Loucy (cell line): ENCODE data around the gene RNF135.

Experiments
- H2AFZ ChIP-seq: fragments of 200-600 bp; sonication (generic); 2 replicates; pipeline ENCODE4 v1.6.0; 2016; ENCODE audit warnings: antibody characterized with exemption, mild to moderate bottlenecking, low read length, moderate library complexity
- H3F3A ChIP-seq: fragments of 200-600 bp; 2 replicates; pipeline ENCODE4 v1.6.0; 2016; ENCODE audit warnings: antibody characterized with exemption, low read depth, mild to moderate bottlenecking
- H3K27me3 ChIP-seq: fragments of 200-600 bp; sonication (generic); 2 replicates; pipeline ENCODE4 v1.6.1; 2014; ENCODE audit warnings: low read length, mild to moderate bottlenecking; ENCODE audit not compliant: insufficient read depth, poor library complexity, severe bottlenecking
- H3K36me3 ChIP-seq: fragments of 200-600 bp; sonication (generic); 2 replicates; pipeline ENCODE4 v1.6.1; 2016; ENCODE audit warnings: low read length; ENCODE audit not compliant: insufficient read depth
- H3K4me1 ChIP-seq: fragments of 200-600 bp; sonication (generic); 2 replicates; pipeline ENCODE4 v1.5.1; 2014; ENCODE audit warnings: low read length, mild to moderate bottlenecking; ENCODE audit not compliant: insufficient read depth, poor library complexity, severe bottlenecking
- H3K4me2 ChIP-seq: fragments of 200-600 bp; sonication (generic); 2 replicates; pipeline ENCODE4 v1.6.0; 2014; ENCODE audit warnings: antibody characterized with exemption, low read length, low read depth, mild to moderate bottlenecking; ENCODE audit not compliant: poor library complexity, severe bottlenecking
- H3K4me3 ChIP-seq: fragments of 200-600 bp; sonication (generic); 2 replicates; pipeline ENCODE4 v1.5.1; 2014; ENCODE audit warnings: low read length, mild to moderate bottlenecking, mixed read lengths; ENCODE audit not compliant: poor library complexity, severe bottlenecking
- H3K79me2 ChIP-seq: fragments of 200-600 bp; sonication (generic); 2 replicates; pipeline ENCODE4 v1.6.1; 2014; ENCODE audit warnings: low read length; ENCODE audit not compliant: insufficient read depth
- H3K9ac ChIP-seq: fragments of 200-600 bp; sonication (generic); 2 replicates; pipeline ENCODE4 v1.6.0; 2014; ENCODE audit warnings: mild to moderate bottlenecking, low read depth, low read length, moderate library complexity; ENCODE audit not compliant: poor library complexity, severe bottlenecking
- H3K9me2 ChIP-seq: fragments of 200-600 bp; sonication (generic); replicated peaks from 2 replicates; pipeline ENCODE4 v1.6.1; 2016; ENCODE audit warnings: low read depth, low read length, mixed read lengths
- H3K9me3 ChIP-seq: fragments of 200-600 bp; sonication (generic); 2 replicates; pipeline ENCODE4 v1.6.1; 2014; ENCODE audit warnings: mild to moderate bottlenecking, antibody characterized with exemption, low read length, low read depth; ENCODE audit not compliant: insufficient read depth
- H4K20me1 ChIP-seq: fragments of 200-600 bp; sonication (generic); 2 replicates; pipeline ENCODE4 v1.6.0; 2014; ENCODE audit warnings: antibody characterized with exemption, low read length, mild to moderate bottlenecking; ENCODE audit not compliant: insufficient read depth, poor library complexity, severe bottlenecking
- CTCF ChIP-seq: fragments of 200-600 bp; sonication (generic); conservative IDR thresholded peaks from 2 replicates; pipeline ENCODE4 v1.5.1; 2014; ENCODE audit warnings: mild to moderate bottlenecking, antibody characterized with exemption, low read length
- EZH2phosphoT487 ChIP-seq: fragments of 200-600 bp; IDR thresholded peaks from 2 replicates; pipeline ENCODE4 v1.6.1; 2018; ENCODE audit warnings: antibody characterized with exemption, mild to moderate bottlenecking, moderate library complexity, borderline replicate concordance

Gene RNF135

GRCh38 chr17:30947796-30948195 lies 23.0 kb upstream of the RNF135 start:
- Histone ChIP-seq H3K79me2 (no peaks in the 10 kb centered on the region), H3K4me3 (no peak overlapping the region), H3K4me2 (no peak overlapping the region), H3K4me1 (no peaks in the 10 kb centered on the region), H2AFZ (no peak overlapping the region), H3K9me2 (no peaks in the 10 kb centered on the region), H3F3A (no peaks in the 10 kb centered on the region), H3K36me3 (no peaks in the 10 kb centered on the region), H3K9ac (no peak overlapping the region), H3K27me3 (no peaks in the 10 kb centered on the region), H3K9me3 (no peaks in the 10 kb centered on the region), H4K20me1 (no peaks in the 10 kb centered on the region)
- TF ChIP-seq EZH2phosphoT487 (no peak), CTCF (no peak)

- Histone ChIP-seq H2AFZ (no peak overlapping the region), H3K79me2 (no peaks in the 10 kb centered on the region), H3K4me1 (no peaks in the 10 kb centered on the region), H3F3A (no peaks in the 10 kb centered on the region), H3K27me3 (no peaks in the 10 kb centered on the region), H3K9me3 (no peaks in the 10 kb centered on the region), H4K20me1 (no peaks in the 10 kb centered on the region), H3K4me3 (no peak overlapping the region), H3K4me2 (no peak overlapping the region), H3K9ac (no peak overlapping the region), H3K36me3 (no peaks in the 10 kb centered on the region), H3K9me2 (no peaks in the 10 kb centered on the region)
- TF ChIP-seq CTCF (no peak), EZH2phosphoT487 (no peak)
Observed at GRCh38 chr17:30950189-30950588, 20.6 kb upstream of the RNF135 start.

GRCh38 chr17:30950669-30951399 lies 20.0 kb upstream of the RNF135 start:
- no peaks in the 10 kb centered on the region for H3K9me2 ChIP-seq
- no peak overlapping the region for H3K9ac ChIP-seq
- TF ChIP-seq CTCF (no peak), EZH2phosphoT487 (no peak)
- no peaks in the 10 kb centered on the region for H3K4me1 ChIP-seq
- H3K27me3 ChIP-seq, result no peaks in the 10 kb centered on the region
- no peak overlapping the region for H3K4me3 ChIP-seq
- H3K79me2 ChIP-seq, result no peaks in the 10 kb centered on the region
- H3K9me3 ChIP-seq, result no peaks in the 10 kb centered on the region
- H3F3A ChIP-seq, result no peaks in the 10 kb centered on the region
- H2AFZ ChIP-seq, result no peak overlapping the region
- no peak overlapping the region for H3K4me2 ChIP-seq
- H3K36me3 ChIP-seq, result no peaks in the 10 kb centered on the region
- no peaks in the 10 kb centered on the region for H4K20me1 ChIP-seq
